Stomach (tissue), 4 donors: ENCODE measurements around the gene TM4SF5.

Experiments
- CTCF ChIP-seq, 7 experiments: fragments of 450-650 bp in 4 of 7; fragments of 200-600 bp in 3 of 7; sonication (generic) in 3 of 7; IDR thresholded peaks; one replicate each; pipeline ENCODE4 v1.5.1; 2016 to 2019; ENCODE audit warnings: antibody characterized with exemption in 7 of 7, control low read depth in 2 of 7, mild to moderate bottlenecking in 1 of 7
- POLR2AphosphoS5 ChIP-seq, 3 donors: sonication (generic); formaldehyde crosslinking; IDR thresholded peaks; one replicate each; pipeline ENCODE4 v1.6.1; 2016; ENCODE audit warnings: antibody characterized with exemption in 3 of 3

DNA sequence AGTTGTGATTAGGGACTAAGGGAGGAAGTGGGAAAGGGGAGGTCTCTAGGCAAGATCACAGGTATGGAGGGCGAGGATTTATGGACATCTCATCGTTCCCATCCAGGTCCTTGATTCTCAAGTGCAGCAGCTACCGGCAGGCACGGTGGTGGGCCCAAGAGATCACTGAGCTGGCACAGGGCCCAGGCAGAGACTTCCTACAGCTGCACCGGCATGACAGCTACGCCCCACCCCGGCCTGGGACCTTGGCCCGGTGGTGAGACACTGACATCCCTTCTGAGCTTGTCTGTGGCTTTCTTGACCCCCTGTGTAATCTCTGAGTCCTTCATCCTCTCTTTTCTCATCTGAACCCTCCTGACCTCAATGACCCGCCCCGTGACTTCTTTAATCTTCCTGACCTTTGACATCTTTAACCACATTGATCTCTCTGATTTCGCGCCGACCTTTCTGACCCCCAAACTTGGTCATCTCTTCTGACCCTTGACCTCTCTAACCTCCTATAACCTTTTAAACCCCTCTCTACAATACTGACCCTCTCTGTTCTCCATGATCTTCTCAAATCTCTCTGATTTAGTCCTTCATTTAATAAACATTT, 39.1 kb downstream of the TM4SF5 start:
- no peak for TF ChIP-seq CTCF (IDR thresholded peaks at IDR 0.05)
- no peak for TF ChIP-seq POLR2AphosphoS5 (IDR thresholded peaks at IDR 0.05)
